K562 (cell line): ENCODE results near the gene MLX. TPM values are rescaled to one million over a fixed set of nuclear protein-coding genes. Genes with fewer than 3 reads are reported as not detected.

ENCODE experiments used
- BACH1 ChIP-seq: fragments of 200-800 bp; sonication (Bioruptor generic); IDR thresholded peaks from 2 replicates; pipeline ENCODE4 v1.6.1; 2016; ENCODE audit warnings: missing genetic modification characterization, missing compliant biosample characterization
- BHLHE40 ChIP-seq: IDR thresholded peaks from 2 replicates; pipeline ENCODE4 v1.6.1; 2011; ENCODE audit warnings: low read length, improper control_type of control experiment
- BRCA1 ChIP-seq, 2 experiments: fragments of 450-650 bp in 1 of 2; sonication (generic) in 1 of 2; formaldehyde crosslinking in 1 of 2; IDR thresholded peaks; 2 replicates each; pipeline versions ENCODE4 v1.5.0 to v1.6.1; 2017 to 2020; ENCODE audit warnings: mild to moderate bottlenecking in 1 of 2, missing genetic modification reagents in 1 of 2
- COPS2 ChIP-seq: fragments of 450-650 bp; conservative IDR thresholded peaks from 2 replicates; pipeline ENCODE4 v1.6.1; 2016; ENCODE audit warnings: mild to moderate bottlenecking, moderate library complexity
- GTF2A2 ChIP-seq: IDR thresholded peaks from 2 replicates; pipeline ENCODE4 v1.6.1; 2016; ENCODE audit warnings: mild to moderate bottlenecking, missing genetic modification characterization, missing compliant biosample characterization
- HMBOX1 ChIP-seq: sonication (generic); IDR thresholded peaks from 2 replicates; pipeline ENCODE4 v1.6.1; 2016
- KAT7 ChIP-seq: sonication (generic); formaldehyde crosslinking; IDR thresholded peaks from 2 replicates; pipeline ENCODE4 v1.8.0; 2022; ENCODE audit warnings: missing genetic modification reagents, mild to moderate bottlenecking, borderline replicate concordance
- MAFF ChIP-seq: IDR thresholded peaks from 2 replicates; pipeline ENCODE4 v1.6.1; 2012; ENCODE audit warnings: low read length, improper control_type of control experiment
- RBBP5 ChIP-seq: fragments of 200-600 bp; sonication (generic); IDR thresholded peaks from 2 replicates; pipeline ENCODE4 v1.6.1; 2012; ENCODE audit warnings: borderline replicate concordance, mild to moderate bottlenecking, low read length, control low read depth, inconsistent platforms; ENCODE audit not compliant: insufficient read depth, poor library complexity, severe bottlenecking
- RFX1 ChIP-seq: fragments of 450-650 bp; IDR thresholded peaks from 2 replicates; pipeline ENCODE4 v1.6.1; 2016; ENCODE audit warnings: mild to moderate bottlenecking, moderate library complexity
- SIRT6 ChIP-seq: IDR thresholded peaks from one replicate; pipeline ENCODE4 v1.6.1; 2012; ENCODE audit warnings: low read depth, mild to moderate bottlenecking, control low read depth, inconsistent platforms, low read length, moderate library complexity
- SNAPC5 ChIP-seq: fragments of 250-450 bp; sonication (Bioruptor Pico); IDR thresholded peaks from 2 replicates; pipeline ENCODE4 v1.8.0; 2021; ENCODE audit warnings: moderate library complexity, mild to moderate bottlenecking, inconsistent platforms
- TAF7 ChIP-seq: fragments of 450-650 bp; IDR thresholded peaks from 2 replicates; pipeline ENCODE4 v1.6.1; 2016; ENCODE audit warnings: missing genetic modification characterization, missing compliant biosample characterization
- ZFPM2 ChIP-seq: fragments of 250-450 bp; sonication (Bioruptor Pico); IDR thresholded peaks from 2 replicates; pipeline ENCODE4 v1.5.1; 2022; ENCODE audit warnings: mild to moderate bottlenecking
- ZKSCAN3 ChIP-seq: fragments of 250-450 bp; sonication (Bioruptor Pico); IDR thresholded peaks from 2 replicates; pipeline ENCODE4 v1.4.0; 2020
- ZNF146 ChIP-seq: IDR thresholded peaks from one replicate; pipeline ENCODE4 v1.6.1; 2018; ENCODE audit warnings: missing compliant biosample characterization; ENCODE audit not compliant: unreplicated experiment
- ZNF639 ChIP-seq, 2 experiments: fragments of 200-800 bp in 1 of 2; sonication (Bioruptor generic) in 1 of 2; sonication (generic) in 1 of 2; formaldehyde crosslinking in 1 of 2; IDR thresholded peaks in 1 of 2; conservative IDR thresholded peaks in 1 of 2; 2 replicates each; pipeline versions ENCODE4 v1.5.0 to v1.6.1; 2016 to 2020; ENCODE audit warnings: missing compliant biosample characterization in 1 of 2, missing genetic modification characterization in 1 of 2, missing genetic modification reagents in 1 of 2
- ZZZ3 ChIP-seq: fragments of 450-650 bp; IDR thresholded peaks from 2 replicates; pipeline ENCODE4 v1.6.1; 2016; ENCODE audit warnings: antibody characterized with exemption, mild to moderate bottlenecking, moderate library complexity
- polyA plus RNA-seq, 8 experiments: library from polyadenylated mRNA; depleted of rRNA in 4 of 8; stranded (reverse) in 5 of 8; unstranded in 3 of 8; fragments of >200 nt; fragmentation: Nextera tagmentation in 2 of 8; fragmentation: Illumina TruSeq in 1 of 8; extraction: Ambion mirVana in 2 of 8; extraction: Trizol in 1 of 8; gene quantifications; 2 replicates each; pipeline versions ENCODE4 v1.2.1 to v1.2.3, GENCODE V29; 2011 to 2014; ENCODE audit warnings: inconsistent platforms in 1 of 8, missing spikeins in 1 of 8
- total RNA-seq, 7 experiments: library from RNA; depleted of rRNA in 6 of 7; stranded (reverse); fragments of >200 nt in 6 of 7; fragmentation: Illumina TruSeq in 2 of 7; extraction: Trizol in 2 of 7; gene quantifications; 2 replicates each; pipeline versions ENCODE4 v1.2.1 to v1.2.3, GENCODE V29; 2011 to 2021; ENCODE audit warnings: low replicate concordance in 1 of 7
- TF ChIP-seq, protein P1 (sequence below): sonication (generic); formaldehyde crosslinking; IDR thresholded peaks from 2 replicates; pipeline ENCODE4 v1.8.1; 2023; ENCODE audit warnings: mild to moderate bottlenecking, missing genetic modification reagents

Gene MLX
- total and polyA plus RNA-seq, 9 of the 15 experiments (the other 6 are each of a cell fraction or from before 2014, with no cell fraction given): 42.9 to 100 (median 58.9) TPM

GRCh38 chr17:42554250-42555121, 12.4 kb upstream of the MLX start (continued):
- TF ChIP-seq ZNF639 (CRISPR knock-in tag; conservative IDR thresholded peaks at IDR 0.05 in 1 of 2, IDR thresholded peaks at IDR 0.05 in 1 of 2): 0 out of 4 replicates have a peak, but pooled peaks of 1 of the 2 experiments have one; percentile 2
- TF ChIP-seq ZFPM2 (CRISPR knock-in tag): no peak
- no peak for TF ChIP-seq ZKSCAN3 (CRISPR knock-in tag)
- no peak for TF ChIP-seq SNAPC5 (CRISPR knock-in tag)
- TF ChIP-seq HMBOX1: no peak
- no peak for TF ChIP-seq BACH1 (tag)
- TF ChIP-seq, protein P1, sequence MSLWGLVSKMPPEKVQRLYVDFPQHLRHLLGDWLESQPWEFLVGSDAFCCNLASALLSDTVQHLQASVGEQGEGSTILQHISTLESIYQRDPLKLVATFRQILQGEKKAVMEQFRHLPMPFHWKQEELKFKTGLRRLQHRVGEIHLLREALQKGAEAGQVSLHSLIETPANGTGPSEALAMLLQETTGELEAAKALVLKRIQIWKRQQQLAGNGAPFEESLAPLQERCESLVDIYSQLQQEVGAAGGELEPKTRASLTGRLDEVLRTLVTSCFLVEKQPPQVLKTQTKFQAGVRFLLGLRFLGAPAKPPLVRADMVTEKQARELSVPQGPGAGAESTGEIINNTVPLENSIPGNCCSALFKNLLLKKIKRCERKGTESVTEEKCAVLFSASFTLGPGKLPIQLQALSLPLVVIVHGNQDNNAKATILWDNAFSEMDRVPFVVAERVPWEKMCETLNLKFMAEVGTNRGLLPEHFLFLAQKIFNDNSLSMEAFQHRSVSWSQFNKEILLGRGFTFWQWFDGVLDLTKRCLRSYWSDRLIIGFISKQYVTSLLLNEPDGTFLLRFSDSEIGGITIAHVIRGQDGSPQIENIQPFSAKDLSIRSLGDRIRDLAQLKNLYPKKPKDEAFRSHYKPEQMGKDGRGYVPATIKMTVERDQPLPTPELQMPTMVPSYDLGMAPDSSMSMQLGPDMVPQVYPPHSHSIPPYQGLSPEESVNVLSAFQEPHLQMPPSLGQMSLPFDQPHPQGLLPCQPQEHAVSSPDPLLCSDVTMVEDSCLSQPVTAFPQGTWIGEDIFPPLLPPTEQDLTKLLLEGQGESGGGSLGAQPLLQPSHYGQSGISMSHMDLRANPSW: no peak
- no peak for TF ChIP-seq TAF7 (tag)
- TF ChIP-seq ZNF146 (CRISPR knock-in tag): no peak
- no peak for TF ChIP-seq BRCA1 (IDR thresholded peaks at IDR 0.05)
- no peak; the same call in 1 of the 2 replicates for TF ChIP-seq BRCA1 (CRISPR knock-in tag; IDR thresholded peaks at IDR 0.05)
- TF ChIP-seq SIRT6: no peak
- no peak for TF ChIP-seq COPS2
- TF ChIP-seq ZZZ3: no peak
- no peak for TF ChIP-seq MAFF
- TF ChIP-seq BHLHE40: no peak
- TF ChIP-seq GTF2A2 (tag): no peak
- no peak for TF ChIP-seq KAT7 (CRISPR knock-in tag)
- no peak for TF ChIP-seq RFX1
- TF ChIP-seq RBBP5: peak; percentile 69
